G401 (cell line): ENCODE data around the gene ETV6. TPM values are rescaled to one million over a fixed set of nuclear protein-coding genes. Genes with fewer than 3 reads are reported as not detected.

Experiments
- DNase-seq: peaks from one replicate; pipeline ENCODE4 v3.0.0-alpha.2; 2015; ENCODE audit warnings: low spot score
- in situ Hi-C: cut with HindIII; loops from 2 replicates; pipeline ENCODE4 v1.10.0; 2016; ENCODE audit warnings: low sequenced_read_pairs, mixed read lengths
- total RNA-seq: library from RNA; depleted of rRNA; stranded (reverse); fragments of >200 nt; shearing (Covaris generic); gene quantifications from 2 replicates; pipeline ENCODE4 v1.2.3, GENCODE V29; 2014

The ETV6 gene
- total RNA-seq, 1 experiment from 2014 or later: 1.3 TPM

- in situ Hi-C loops: no loop called here
These were observed 60.0 kb downstream of the ETV6 start for GRCh38 chr12:11709513-11709912.

GRCh38 chr12:11710431-11710830 lies 61.0 kb downstream of the ETV6 start:
- in situ Hi-C loops: no loop called here

More at GRCh38 chr12:11709513-11709912, 60.0 kb downstream of the ETV6 start:
- DNase-seq: no peak

GRCh38 chr12:11710906-11711305 lies 61.4 kb downstream of the ETV6 start:
- in situ Hi-C loops: no loop called here
- DNase-seq: no peak

More at GRCh38 chr12:11710431-11710830, 61.0 kb downstream of the ETV6 start:
- DNase-seq: no peak

GRCh38 chr12:11711651-11712327 lies 62.3 kb downstream of the ETV6 start:
- in situ Hi-C loops: no loop called here
- DNase-seq: no peak

- DNase-seq: no peak
- in situ Hi-C loops: no loop called here
These were observed 63.0 kb downstream of the ETV6 start for GRCh38 chr12:11712491-11712890.

- in situ Hi-C loops: no loop called here
These were observed 63.7 kb downstream of the ETV6 start for GRCh38 chr12:11713202-11713601.

GRCh38 chr12:11714626-11715025 lies 65.2 kb downstream of the ETV6 start:
- no peak for DNase-seq
- in situ Hi-C loops: no loop called here

More at GRCh38 chr12:11713202-11713601, 63.7 kb downstream of the ETV6 start:
- DNase-seq: no peak

- no peak for DNase-seq
- in situ Hi-C loops: no loop called here
These were observed 66.1 kb downstream of the ETV6 start for GRCh38 chr12:11715621-11716020.

- DNase-seq: no peak
- in situ Hi-C loops: no loop called here
These were observed 67.5 kb downstream of the ETV6 start for GRCh38 chr12:11716794-11717518.

- no peak for DNase-seq
- in situ Hi-C loops: no loop called here
These were observed 68.1 kb downstream of the ETV6 start for GRCh38 chr12:11717519-11717961.

GRCh38 chr12:11718105-11718504 lies 68.6 kb downstream of the ETV6 start:
- DNase-seq: no peak
- in situ Hi-C loops: no loop called here

GRCh38 chr12:11718768-11719253 lies 69.3 kb downstream of the ETV6 start:
- no peak for DNase-seq
- in situ Hi-C loops: no loop called here

- no peak for DNase-seq
- in situ Hi-C loops: no loop called here
These were observed 70.2 kb downstream of the ETV6 start for GRCh38 chr12:11719678-11720099.

GRCh38 chr12:11722071-11722470 lies 72.6 kb downstream of the ETV6 start:
- in situ Hi-C loops: no loop called here
- DNase-seq: no peak

- in situ Hi-C loops: no loop called here
- no peak for DNase-seq
These were observed 73.2 kb downstream of the ETV6 start for GRCh38 chr12:11722578-11723138.

- no peak for DNase-seq
- in situ Hi-C loops: no loop called here
These were observed 74.5 kb downstream of the ETV6 start for GRCh38 chr12:11723993-11724392.

GRCh38 chr12:11724888-11725311 lies 75.4 kb downstream of the ETV6 start:
- in situ Hi-C loops: no loop called here
- no peak for DNase-seq

GRCh38 chr12:11725686-11726085 lies 76.2 kb downstream of the ETV6 start:
- in situ Hi-C loops: no loop called here

GRCh38 chr12:11726659-11727058 lies 77.2 kb downstream of the ETV6 start:
- in situ Hi-C loops: no loop called here
- no peak for DNase-seq

More at GRCh38 chr12:11725686-11726085, 76.2 kb downstream of the ETV6 start:
- no peak for DNase-seq

GRCh38 chr12:11727133-11727664 lies 77.7 kb downstream of the ETV6 start:
- in situ Hi-C loops: no loop called here
- no peak for DNase-seq
